Measurements from ENCODE around the gene ATF2.
A peak's percentile ranks its signal among the peaks of the same experiment; 100 is the strongest.

The ATF2 gene

GRCh38 chr2:175167792-175168563, at the start of gene ATF2:
TSS of gene ATF2 (minus strand) at chr2:175168203. CDS start at chr2:175136443, 31,760 bp downstream.
- peak; percentile 82 for DNase-seq (ENCODE audit: low read depth)

DNA sequence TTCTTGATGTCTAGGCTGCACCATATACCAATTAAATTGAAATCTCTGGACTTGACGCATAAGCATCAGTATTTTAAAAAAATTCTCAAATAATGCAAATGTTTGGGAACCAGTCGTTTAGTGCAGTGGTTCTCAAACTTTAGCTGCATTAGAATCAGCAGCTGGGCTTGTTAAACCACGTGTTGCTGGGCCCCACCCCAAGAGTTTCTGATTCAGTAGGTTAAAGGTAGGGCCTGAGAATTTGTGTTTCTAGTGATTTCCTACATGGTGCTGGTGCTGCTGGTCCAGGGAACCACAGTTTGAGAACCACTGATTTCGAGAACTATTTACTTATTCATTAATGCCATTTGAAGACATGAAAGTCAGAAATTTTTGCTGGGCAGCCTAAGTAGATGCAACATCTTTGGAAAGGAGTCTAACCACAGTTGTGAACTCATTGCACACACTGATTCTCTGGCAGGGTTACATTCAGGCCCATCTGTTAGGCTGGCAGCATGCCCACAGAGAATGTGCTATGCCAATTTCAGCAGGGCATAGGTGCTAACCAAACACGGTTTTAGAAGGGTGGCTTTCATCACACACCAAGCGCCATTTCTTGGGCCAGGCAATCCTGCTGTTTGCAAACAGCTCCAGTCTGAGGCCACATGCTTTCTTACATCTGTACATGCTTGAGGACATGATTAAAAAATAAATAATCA, 39.9 kb upstream of the ATF2 start:
- no peak for DNase-seq (ENCODE audit: low read depth)

GRCh38 chr2:175206866-175207265, 38.9 kb upstream of the ATF2 start:
- DNase-seq (ENCODE audit: low read depth): no peak

DNA sequence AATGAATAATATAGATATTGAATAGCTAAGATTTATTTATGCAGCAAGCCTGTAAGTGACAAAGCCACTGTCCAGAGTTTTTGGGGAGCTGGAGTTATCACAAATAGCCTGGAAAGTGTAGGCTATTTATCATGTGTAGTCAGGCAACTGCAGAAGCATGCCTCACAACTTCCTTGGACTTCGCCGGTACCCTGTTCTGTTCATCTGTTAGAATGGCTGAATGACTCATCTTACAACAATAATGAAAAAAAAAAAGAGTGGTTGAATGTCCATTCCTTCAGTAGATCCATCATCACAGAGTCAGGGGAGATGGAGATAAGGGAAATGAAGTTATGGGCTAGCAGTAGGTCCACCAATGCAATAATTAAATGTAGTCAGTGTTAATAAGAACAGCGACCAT, 37.5 kb upstream of the ATF2 start:
- no peak for DNase-seq (ENCODE audit: low read depth)

- DNase-seq (ENCODE audit: low read depth): no peak
Measured at GRCh38 chr2:175203621-175204496, 35.9 kb upstream of the ATF2 start.

GRCh38 chr2:175195012-175195411, 27.0 kb upstream of the ATF2 start:
- no peak for DNase-seq (ENCODE audit: low read depth)

DNA sequence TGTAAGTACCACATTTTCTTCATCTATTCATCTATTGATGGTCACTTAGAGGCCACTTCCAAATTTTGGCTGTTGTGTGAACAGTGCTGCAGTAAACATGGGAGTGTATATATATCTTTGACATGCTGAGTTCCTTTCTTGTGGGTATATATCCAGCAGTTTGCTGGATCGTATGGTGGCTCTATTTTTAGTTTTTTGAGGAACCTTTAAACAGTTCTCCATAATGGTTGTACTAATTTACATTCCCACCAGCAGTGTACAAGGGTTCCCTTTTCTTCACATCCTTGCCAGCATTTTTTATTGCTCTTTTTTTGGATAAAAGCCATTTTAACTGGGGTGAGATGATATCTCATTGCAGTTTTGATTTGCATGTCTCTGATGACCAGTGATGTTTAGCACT, 20.8 kb upstream of the ATF2 start:
- DNase-seq (ENCODE audit: low read depth): no peak

- DNase-seq (ENCODE audit: low read depth): no peak
Measured at GRCh38 chr2:175187378-175187777, 19.4 kb upstream of the ATF2 start.

DNA sequence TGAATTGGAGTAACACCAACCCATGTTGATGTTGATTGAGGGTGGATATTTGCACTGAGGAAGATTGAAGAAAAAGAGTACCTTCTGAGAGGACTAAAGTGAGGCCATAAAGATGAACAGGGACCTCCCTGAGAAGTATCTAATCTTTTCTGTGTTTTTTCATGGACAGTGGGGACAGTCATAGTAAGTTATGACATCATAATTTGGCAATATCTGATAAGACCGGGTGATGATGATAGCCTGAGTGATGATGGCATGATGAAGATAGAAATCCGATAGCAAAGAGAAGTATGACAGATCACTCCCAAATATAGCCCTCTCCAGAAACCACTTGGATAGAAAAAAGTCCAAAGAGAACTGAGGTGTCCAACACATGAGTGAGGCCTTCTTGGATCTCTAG, 15.7 kb upstream of the ATF2 start:
- DNase-seq (ENCODE audit: low read depth): no peak

DNA sequence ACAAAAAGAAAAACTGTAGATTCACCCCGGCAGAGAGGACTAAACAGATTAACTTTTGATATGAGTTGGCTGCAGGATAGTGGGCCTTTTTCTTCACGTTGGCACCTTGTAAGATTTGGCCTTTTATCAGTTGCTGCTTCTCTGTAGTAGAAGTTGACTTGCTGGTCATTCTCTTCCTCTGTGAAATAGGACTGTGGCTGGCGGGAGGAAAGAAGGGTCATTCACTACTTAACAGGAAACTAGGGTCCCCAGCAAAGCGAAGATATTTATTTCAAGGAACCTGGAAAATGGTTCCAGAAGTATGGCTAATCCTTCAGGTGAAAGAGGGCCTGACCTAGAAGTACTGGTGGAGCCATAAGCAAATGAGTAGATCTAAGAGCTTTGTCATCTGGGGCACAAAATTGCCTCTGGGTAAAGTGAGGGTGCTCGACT, 13.9 kb upstream of the ATF2 start:
- no peak for DNase-seq (ENCODE audit: low read depth)

DNA sequence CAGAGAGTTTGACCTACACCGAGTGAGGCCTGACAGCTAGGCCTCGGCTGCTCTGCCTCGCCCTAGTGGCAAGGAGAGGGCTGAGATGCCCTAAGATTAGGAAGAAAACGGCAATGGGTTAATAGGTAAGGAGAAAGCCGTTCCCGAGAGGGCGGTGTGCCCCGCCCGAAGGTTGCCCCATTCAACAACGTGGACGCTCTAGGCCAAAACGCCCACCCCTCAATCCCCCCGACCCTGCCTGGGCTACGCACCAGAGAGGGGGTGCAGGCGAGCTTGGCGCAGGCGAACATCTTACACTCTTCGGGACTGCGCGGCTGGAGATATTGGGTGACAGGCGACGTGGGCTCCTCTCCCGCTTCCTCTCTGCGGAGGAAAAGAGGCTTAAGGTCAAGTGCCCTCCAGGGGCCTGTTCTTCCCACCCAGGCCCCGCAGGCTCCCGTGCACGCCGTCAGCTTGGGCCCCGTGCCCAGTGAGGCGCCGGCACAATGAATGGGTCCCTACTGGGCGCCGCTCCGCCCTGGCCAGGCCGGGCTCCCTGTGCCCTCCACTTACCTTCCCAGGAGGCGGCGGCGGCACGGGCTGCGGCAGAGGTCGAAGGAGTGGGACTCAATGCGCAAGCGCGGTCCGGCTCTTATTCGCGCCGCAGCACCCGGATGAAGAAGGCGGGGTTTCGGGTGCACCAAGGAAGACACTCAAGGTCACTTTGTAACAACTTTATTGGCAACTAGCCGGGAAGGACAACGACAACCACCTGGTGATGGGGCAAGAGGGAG, 13.3 kb upstream of the ATF2 start, which contains the start of gene ATP5MC3:
Gene ATP5MC3 (minus strand): TSS at position 607 of the 773 bp plus-strand sequence. CDS start 317 bp downstream, at position 290.
- DNase-seq (ENCODE audit: low read depth): peak; percentile 81

- peak; percentile 17 for DNase-seq (ENCODE audit: low read depth)
Measured at GRCh38 chr2:175180701-175181103, 12.7 kb upstream of the ATF2 start.

- no peak for DNase-seq (ENCODE audit: low read depth)
Measured at GRCh38 chr2:175176624-175177023, 8.6 kb upstream of the ATF2 start.

DNA sequence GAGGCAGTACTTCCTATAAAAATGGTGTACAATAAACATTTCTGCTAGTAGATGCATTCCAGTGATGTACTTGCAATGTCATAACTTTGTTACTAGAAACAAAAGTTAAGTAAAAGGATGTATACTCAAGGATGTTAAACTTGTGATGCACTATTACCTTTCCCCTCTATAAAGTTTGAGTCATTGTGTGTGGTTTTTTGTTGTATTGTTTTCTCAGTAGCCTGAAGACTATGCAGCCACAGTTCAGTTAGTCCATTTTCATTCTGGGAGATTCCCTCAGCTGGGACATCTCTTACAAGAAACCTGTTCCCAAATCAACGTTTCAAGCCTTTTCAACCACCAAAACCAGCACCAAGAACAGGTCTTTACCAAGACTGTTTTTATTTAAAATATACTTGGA, 7.9 kb upstream of the ATF2 start:
- DNase-seq (ENCODE audit: low read depth): no peak

- DNase-seq (ENCODE audit: low read depth): no peak
Measured at GRCh38 chr2:175175320-175175719, 7.3 kb upstream of the ATF2 start.

GRCh38 chr2:175170659-175171304, 2.8 kb upstream of the ATF2 start:
- no peak for DNase-seq (ENCODE audit: low read depth)

DNA sequence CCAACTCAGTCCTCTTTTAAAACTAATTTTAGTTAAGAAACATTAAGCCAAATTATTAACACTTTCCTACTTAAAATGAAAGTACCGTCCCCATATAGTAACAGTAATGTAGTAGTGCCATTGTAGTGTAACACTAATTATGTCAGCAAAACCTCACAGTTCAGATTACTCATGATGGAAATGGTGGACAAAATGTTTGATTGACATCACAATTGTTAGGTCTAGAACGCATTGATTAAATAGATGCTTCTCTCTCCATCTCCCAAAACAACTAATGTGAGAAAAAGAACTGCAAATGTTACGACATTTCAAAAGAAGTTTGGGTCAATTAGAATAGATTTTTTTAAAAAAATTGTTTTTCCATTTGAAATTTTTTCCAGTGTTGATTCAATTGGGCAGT, 1.2 kb upstream of the ATF2 start:
- DNase-seq (ENCODE audit: low read depth): no peak

- no peak for DNase-seq (ENCODE audit: low read depth)
Measured at GRCh38 chr2:175168564-175168945, 552 bp upstream of the ATF2 start.

GRCh38 chr2:175167076-175167791, 769 bp downstream of the ATF2 start:
- no peak for DNase-seq (ENCODE audit: low read depth)

GRCh38 chr2:175166216-175166824, 1.7 kb downstream of the ATF2 start:
- no peak for DNase-seq (ENCODE audit: low read depth)

All from stimulated activated CD8-positive, alpha-beta memory T cell treated with anti-CD3 and anti-CD28 coated beads, Interleukin-15, amount 100 ng/mL, for 24 hours (primary cell).